Endothelial cell of umbilical vein (primary cell): Measurements from ENCODE around the gene ANKRD49.

ENCODE experiments used
- EZH2 ChIP-seq: IDR thresholded peaks from 2 replicates; pipeline ENCODE4 v1.6.1; 2012; ENCODE audit warnings: borderline replicate concordance, low read depth, mild to moderate bottlenecking, moderate library complexity, low read length, inconsistent platforms; ENCODE audit not compliant: severe bottlenecking
- FOS ChIP-seq: IDR thresholded peaks from 2 replicates; pipeline ENCODE4 v1.6.1; 2011; ENCODE audit warnings: mild to moderate bottlenecking, low read length, moderate library complexity, borderline replicate concordance; ENCODE audit not compliant: insufficient read depth
- POLR2AphosphoS5 ChIP-seq: IDR thresholded peaks from 2 replicates; pipeline ENCODE4 v1.6.1; 2012; ENCODE audit warnings: low read depth, mild to moderate bottlenecking, control low read depth, low read length, moderate library complexity; ENCODE audit not compliant: insufficient read depth
- TF ChIP-seq, protein P1 (sequence below), 2 donors: IDR thresholded peaks; 1 replicate in 1 of 2; 2 replicates in 1 of 2; pipeline ENCODE4 v1.5.1; 2011; ENCODE audit warnings: low read length in 2 of 2, mild to moderate bottlenecking in 2 of 2, moderate library complexity in 2 of 2, control low read depth in 1 of 2, inconsistent platforms in 1 of 2, low read depth in 1 of 2; ENCODE audit not compliant: insufficient read depth in 1 of 2; ENCODE audit errors: extremely low read depth in 1 of 2

- TF ChIP-seq POLR2AphosphoS5: no peak
- TF ChIP-seq, protein P1, sequence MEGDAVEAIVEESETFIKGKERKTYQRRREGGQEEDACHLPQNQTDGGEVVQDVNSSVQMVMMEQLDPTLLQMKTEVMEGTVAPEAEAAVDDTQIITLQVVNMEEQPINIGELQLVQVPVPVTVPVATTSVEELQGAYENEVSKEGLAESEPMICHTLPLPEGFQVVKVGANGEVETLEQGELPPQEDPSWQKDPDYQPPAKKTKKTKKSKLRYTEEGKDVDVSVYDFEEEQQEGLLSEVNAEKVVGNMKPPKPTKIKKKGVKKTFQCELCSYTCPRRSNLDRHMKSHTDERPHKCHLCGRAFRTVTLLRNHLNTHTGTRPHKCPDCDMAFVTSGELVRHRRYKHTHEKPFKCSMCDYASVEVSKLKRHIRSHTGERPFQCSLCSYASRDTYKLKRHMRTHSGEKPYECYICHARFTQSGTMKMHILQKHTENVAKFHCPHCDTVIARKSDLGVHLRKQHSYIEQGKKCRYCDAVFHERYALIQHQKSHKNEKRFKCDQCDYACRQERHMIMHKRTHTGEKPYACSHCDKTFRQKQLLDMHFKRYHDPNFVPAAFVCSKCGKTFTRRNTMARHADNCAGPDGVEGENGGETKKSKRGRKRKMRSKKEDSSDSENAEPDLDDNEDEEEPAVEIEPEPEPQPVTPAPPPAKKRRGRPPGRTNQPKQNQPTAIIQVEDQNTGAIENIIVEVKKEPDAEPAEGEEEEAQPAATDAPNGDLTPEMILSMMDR (IDR thresholded peaks at IDR 0.05; ENCODE audit: extremely low read depth in 1 of 2, insufficient read depth in 1 of 2, low read depth in 1 of 2, low read length in 2 of 2): no peak
- no peak for TF ChIP-seq FOS
- no peak for TF ChIP-seq EZH2
These were observed 20.6 kb upstream of the ANKRD49 start for GRCh38 chr11:94472916-94473799.
